HuH-7.5 (cell line): ENCODE data around the gene GLIS1.

Experiments used
- DNase-seq: peaks from one replicate; pipeline ENCODE4 v3.0.0; 2011; ENCODE audit warnings: low spot score

Gene GLIS1

DNA sequence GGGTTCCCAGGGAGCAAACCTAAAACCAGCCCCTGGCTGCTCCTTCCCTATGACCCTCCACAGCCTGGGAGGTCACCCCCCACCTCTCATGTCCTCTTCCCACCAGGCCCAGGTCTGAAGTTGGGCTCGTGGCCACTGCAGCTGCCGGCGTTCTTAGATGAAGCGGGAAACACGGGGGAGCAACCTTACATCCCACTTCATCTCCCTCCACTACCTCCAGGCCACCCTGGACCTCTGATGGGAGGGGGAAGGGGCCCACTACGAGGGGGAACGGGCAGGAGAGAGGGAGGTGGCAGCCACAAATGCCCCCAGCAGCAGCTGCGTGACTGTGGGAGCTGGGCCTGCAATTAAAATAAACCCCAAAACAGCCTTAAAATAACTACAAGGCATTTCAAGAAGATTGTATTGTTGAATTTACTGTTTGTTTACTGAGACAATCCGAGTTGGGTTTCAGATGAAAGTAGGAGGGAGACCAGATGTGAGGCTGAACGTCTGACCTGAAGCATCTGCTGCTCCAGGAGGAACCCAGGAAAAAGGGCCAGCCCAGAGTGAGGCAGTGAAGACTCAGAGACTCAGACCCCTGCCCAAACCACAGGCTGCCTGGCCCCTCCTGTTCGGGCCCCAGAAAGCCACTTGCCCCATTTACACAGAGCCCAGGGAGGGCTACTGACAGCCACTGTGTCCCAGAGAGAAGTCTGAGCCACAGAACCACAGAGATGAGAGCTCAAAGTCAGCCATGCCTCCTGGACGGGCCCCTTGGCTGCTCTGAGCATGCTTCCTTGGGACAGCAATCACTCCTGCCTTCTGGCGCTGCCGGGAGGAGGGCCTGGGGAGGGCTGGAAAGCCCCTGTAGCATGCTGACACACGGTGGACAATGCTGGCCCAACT lies 59.8 kb downstream of the GLIS1 start:
- no peak for DNase-seq

DNA sequence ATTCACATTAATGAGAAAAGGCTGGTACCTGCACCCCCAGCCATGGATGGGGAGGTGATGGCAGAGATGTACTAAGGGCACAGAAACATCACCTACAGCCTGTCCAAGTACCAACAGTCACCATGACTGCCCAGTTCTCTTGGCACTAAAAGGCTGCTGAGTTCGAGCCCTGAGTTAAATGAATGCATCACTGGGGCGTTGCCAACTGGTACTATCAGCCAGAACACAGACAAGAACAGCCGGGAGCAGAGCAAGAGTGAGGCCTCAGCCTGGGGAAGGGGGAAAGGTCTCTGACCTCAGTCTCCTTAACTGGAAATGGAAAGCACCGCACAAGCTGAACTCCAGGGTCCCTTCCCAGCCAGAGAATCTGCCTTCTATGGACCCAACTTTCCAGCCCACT lies 60.5 kb downstream of the GLIS1 start:
- DNase-seq = no peak

DNA sequence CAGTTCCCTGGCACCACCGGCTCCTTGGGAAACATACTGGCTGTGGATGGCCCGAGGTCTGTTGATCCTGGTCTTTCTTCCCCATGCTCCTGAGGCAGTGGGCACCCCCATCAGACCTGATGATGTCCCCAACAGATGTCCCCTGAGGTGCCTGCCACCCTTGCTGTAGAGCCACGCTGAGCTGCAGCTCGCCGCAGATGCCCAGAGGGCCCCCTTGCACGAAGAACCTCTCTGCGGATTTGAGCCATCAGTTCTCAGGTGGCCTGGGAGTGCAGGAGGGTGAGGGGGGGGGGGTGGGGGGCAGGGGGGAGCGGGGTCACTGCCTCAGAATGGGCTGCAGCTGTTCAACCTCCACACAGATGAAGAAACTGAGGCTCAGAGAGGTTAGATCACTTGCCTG lies 60.9 kb downstream of the GLIS1 start:
- DNase-seq = no peak

DNA sequence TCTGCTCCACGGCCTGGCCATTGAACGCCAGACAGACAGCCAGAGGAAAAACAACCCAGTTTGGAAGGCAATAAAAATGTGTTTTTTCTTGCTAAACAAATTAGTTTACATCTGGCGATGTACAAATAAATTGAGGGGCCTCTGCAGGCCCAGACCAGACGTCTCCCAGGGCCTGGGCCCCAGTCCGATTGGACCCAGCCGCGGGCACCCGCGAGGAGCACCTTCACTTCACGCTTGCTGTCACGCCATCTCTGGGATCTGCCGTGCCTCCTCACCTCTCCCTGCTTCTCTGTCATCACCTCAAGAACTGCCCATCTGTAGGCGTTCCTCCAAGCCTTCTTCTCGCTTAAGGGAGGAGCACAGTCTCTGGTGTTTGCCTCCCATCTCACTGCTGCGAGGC lies 61.5 kb downstream of the GLIS1 start:
- no peak for DNase-seq

DNA sequence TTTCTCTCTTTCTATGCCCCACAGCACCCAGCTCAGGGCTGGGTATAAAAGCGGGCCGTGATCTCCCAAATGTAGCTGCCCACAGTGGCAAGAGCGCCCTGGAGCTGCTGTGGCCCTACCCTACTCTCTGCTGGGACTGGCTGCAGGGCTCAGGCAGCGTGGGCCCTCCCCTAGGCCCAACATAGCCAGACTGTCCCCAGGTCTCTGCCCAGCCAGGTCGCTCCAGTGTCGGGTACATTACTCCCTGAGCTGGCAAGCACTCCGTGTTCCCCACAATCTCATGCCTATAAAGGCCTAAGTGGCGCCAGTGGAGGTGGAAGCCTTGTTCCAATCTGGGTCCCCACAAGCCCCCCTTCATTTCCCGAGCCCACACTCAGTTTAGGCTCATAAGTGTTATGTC lies 66.2 kb downstream of the GLIS1 start:
- no peak for DNase-seq

- DNase-seq = no peak
Measured at GRCh38 chr1:53672243-53672642, 66.7 kb downstream of the GLIS1 start.

DNA sequence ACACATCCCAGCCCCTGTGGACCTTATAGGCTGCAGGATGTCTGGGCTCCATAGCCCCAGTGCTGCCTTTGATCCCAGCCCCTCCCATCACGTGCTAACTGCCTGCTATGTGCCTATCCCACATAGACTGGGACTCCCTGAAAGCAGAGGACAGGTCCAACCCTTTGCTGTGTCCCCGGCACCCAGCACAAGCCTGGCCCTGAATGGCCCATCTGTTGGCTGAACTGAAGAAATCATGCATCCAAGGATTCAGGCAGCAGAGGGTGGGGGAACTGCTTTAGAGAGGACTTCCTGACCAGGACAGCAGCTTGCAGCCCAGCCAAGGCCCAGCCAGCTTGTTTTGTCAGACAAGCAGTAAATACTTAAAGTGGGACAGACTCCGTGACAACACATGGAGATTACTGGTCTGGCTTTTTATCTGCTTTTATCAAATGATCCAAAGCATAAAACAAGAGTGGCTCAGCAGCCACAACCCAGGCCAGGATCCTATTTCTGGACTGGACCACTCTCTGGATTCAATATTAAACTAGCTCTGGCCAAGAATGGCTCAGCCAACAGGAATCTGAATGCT lies 69.3 kb downstream of the GLIS1 start:
- DNase-seq = no peak

DNA sequence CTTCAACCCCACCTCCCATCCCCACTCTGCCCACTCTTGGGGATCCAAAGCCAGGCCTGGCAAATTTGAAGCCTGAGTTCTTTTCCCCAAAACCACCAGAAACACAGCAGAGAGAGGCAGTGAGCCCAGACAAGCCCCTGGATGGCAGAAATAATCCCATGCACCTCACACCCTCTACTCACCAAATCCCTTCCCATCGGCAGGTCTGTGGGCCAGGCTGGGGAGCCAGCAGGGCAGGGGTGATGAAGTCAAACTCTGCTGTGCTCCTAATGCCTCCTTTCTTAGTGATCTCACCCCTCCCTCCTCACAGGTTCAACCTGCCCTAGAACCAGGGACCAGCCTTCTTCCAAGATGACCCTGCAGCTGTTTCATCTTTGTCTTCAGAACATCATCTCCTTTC lies 72.4 kb downstream of the GLIS1 start:
- no peak for DNase-seq

DNA sequence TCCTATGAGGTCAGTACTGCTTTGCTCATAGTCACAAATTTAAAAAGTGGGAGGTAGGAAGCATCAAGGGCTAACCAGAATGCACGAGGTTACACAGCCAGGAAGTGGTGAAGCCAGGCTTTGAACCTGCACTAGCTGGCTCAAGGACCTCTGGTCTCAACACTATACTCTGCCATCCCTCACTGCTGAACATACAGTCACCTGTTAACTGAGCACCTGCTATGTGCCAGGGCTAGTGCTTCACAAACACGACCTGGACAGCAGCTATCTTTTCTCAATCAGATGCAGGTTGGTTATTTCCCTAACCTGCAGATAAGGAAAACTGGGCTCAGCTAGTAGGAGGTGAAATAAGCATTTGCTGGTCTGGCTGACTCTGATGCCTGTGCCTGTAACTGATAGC lies 73.0 kb downstream of the GLIS1 start:
- no peak for DNase-seq

- no peak for DNase-seq
Measured at GRCh38 chr1:53663529-53664300, 75.2 kb downstream of the GLIS1 start.

- DNase-seq = no peak
Measured at GRCh38 chr1:53662951-53663350, 76.0 kb downstream of the GLIS1 start.

GRCh38 chr1:53662169-53662568 lies 76.8 kb downstream of the GLIS1 start:
- DNase-seq = no peak

- DNase-seq = no peak
Measured at GRCh38 chr1:53661496-53661895, 77.5 kb downstream of the GLIS1 start.

- no peak for DNase-seq
Measured at GRCh38 chr1:53660666-53661065, 78.3 kb downstream of the GLIS1 start.

DNA sequence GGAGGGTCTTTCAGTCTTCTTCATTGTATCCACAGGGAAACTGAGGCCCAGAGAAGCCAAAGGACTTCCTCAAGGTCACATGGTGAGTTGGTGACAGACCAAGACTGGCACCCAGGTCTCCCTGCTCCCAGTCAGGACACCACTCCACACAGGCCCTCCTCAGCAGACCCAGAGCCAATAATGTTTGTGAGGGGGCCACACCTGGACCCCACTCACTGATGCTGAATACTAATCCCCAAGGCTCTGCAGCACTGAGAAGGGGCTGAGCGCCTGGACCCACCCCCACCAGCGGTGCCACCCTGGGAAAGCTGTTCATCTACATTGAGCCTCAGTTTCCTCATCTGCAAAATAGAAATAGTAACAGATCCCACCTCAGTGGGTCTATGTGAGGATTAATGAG lies 79.5 kb downstream of the GLIS1 start:
- no peak for DNase-seq

DNA sequence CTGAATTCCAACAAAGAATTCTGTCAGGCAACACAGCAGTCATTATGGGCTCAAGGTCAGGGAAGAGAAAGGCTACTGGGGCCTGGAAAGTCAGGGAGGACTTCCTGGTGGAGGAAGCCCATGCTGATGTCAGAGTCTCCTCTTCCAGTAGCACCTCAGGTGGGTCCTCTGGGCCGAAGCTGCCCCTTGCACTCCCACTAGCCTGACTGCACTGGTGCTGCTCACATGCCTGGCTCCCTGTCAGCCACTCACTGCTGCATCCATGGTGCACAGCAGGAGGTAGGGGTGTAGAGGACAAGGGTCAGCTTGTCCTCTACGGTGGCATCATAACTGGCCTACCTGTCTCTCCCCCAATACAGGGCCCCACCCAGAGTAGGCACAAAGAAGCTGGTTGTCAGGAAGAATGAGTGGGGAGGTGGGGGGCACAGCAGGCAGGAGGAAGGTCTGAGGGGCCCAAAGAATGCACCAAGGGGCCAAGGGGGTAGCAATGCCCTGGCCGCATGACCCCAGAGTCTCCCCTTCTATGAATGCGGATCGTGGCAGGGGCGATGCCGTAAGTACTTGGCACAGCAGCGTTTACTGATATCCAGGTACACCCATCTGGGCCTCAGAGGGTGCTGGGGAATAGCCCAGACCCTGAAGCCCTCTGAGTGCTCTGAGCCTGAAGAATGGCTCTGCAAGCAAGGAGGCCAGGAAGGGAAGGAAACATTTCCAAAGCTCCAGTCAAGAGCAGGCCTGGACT lies 80.3 kb downstream of the GLIS1 start:
- no peak for DNase-seq

GRCh38 chr1:53657891-53658396 lies 81.0 kb downstream of the GLIS1 start:
- no peak for DNase-seq

DNA sequence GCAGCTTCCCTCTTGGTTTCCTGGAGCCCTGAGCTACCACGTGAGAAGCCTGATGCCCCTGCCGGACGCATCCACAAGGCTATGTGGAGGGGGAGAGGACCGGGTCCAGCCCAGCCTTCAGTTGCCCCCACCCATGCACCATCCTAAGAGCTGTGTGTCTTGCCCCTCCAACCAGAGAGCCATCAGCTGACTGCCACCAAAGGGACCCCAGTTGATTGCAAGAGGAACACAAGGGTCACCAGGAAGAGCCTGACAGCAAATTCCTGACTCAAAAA lies 81.5 kb downstream of the GLIS1 start:
- no peak for DNase-seq

- no peak for DNase-seq
Measured at GRCh38 chr1:53656747-53657530, 82.0 kb downstream of the GLIS1 start.

DNA sequence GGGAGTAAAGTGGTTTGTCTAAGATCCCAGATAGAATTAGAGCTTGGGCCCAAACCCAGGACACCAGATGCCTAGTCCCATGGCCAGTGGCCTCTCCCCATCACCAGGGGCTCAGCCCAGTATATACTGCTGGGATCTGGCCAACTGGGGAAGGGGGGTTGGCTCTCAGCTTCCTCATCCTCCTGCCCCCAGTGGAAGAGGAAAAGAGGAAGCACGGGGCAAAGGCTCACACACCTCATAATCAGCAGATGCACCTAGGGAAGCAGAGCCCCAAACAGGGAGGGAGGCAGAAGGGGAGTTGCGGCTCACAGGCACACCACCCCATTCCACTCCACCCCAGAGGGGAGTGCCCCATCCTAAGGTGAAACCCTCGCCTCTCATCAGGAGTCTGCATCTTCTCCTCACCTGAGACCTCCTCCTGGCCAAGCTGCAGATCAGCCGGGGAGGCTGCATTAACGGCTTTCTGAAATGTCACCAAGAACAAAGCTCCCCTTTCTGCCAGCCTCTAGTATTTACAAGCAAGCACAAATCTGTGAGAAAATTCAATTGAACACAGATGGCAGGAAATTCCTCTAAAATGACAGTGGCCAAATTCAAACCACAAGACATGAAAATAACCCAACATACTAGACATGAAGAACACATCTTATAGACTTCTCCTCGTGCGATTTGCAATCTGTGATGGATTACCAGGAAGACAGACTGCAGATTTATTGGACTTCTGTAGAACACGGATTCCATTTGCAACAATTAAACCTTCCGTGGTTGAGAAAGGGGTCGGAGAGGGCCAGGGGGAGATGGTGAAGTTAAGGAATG lies 82.8 kb downstream of the GLIS1 start:
- no peak for DNase-seq
